Cardiac muscle cell (in vitro differentiated cells and primary cell): Measurements from ENCODE around the gene OPN1SW. TPM values are rescaled to one million over a fixed set of nuclear protein-coding genes. Genes with fewer than 3 reads are reported as not detected.

ENCODE experiments used
- DNase-seq, 2 donors: peaks; one replicate each; pipeline versions ENCODE4 v3.0.0 to v3.0.0-alpha.2; 2010 to 2017; ENCODE audit warnings: low read depth in 1 of 2, low spot score in 1 of 2
- H3K27ac ChIP-seq: fragments of 200-600 bp; sonication (generic); 2 replicates; pipeline ENCODE4 v1.5.1; 2016
- H3K27me3 ChIP-seq: fragments of 200-600 bp; sonication (generic); 2 replicates; pipeline ENCODE4 v1.6.0; 2016; ENCODE audit warnings: control low read depth
- H3K36me3 ChIP-seq: fragments of 200-600 bp; sonication (generic); 2 replicates; pipeline ENCODE4 v1.5.1; 2016; ENCODE audit warnings: control low read depth
- H3K4me1 ChIP-seq: fragments of 200-600 bp; sonication (generic); 2 replicates; pipeline ENCODE4 v1.8.1; 2017; ENCODE audit warnings: low read depth, mild to moderate bottlenecking, mixed run types
- H3K4me3 ChIP-seq: fragments of 200-600 bp; sonication (generic); 2 replicates; pipeline ENCODE4 v1.5.1; 2016; ENCODE audit warnings: mild to moderate bottlenecking
- H3K9me3 ChIP-seq: fragments of 200-600 bp; sonication (generic); 2 replicates; pipeline ENCODE4 v1.5.1; 2017; ENCODE audit warnings: low read depth, mild to moderate bottlenecking, control low read depth
- polyA plus RNA-seq: library from polyadenylated mRNA; unstranded; fragments of >200 nt; fragmentation: Nextera tagmentation; extraction: Ambion mirVana; gene quantifications from 2 replicates; pipeline ENCODE4 v1.2.1, GENCODE V29; 2016
- total RNA-seq: library from RNA; depleted of rRNA; stranded (reverse); fragments of >200 nt; gene quantifications from 2 replicates; pipeline ENCODE4 v1.2.3, GENCODE V29; 2016
- TF ChIP-seq, protein P1 (sequence below): IDR thresholded peaks from 2 replicates; pipeline ENCODE4 v1.5.1; 2012; ENCODE audit warnings: low read depth, mild to moderate bottlenecking, low read length

Gene OPN1SW
- total and polyA plus RNA-seq, 2 experiments from 2014 or later: 2.1 TPM; not detected in 1

DNA sequence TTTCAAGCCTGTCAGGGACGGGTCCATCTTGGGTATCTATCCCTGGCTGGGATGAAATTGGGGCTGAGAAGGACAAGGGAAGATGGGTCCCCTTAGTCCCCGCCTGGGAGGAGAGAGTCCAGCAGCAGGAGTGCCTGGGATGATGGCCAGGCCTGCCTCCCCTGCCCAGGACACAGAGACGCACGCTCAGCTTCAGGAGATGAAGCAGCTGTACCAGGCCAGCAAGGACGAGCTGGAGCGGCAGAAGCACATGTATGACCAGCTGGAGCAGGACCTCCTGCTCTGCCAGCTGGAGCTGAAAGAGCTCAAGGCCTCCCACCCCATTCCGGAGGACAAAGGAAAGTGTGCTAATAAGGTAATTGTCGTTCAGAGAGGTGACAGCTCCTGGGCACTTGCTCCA, 31.6 kb upstream of the OPN1SW start:
- H3K27ac ChIP-seq: no peak overlapping the region
- no peaks in the 10 kb centered on the region for H3K27me3 ChIP-seq
- DNase-seq: no peak
- no peak overlapping the region for H3K4me3 ChIP-seq
- peaks cover 4% of the 10 kb centered on the region for H3K36me3 ChIP-seq
- peaks cover 2% of the 10 kb centered on the region for H3K4me1 ChIP-seq
- TF ChIP-seq, protein P1, sequence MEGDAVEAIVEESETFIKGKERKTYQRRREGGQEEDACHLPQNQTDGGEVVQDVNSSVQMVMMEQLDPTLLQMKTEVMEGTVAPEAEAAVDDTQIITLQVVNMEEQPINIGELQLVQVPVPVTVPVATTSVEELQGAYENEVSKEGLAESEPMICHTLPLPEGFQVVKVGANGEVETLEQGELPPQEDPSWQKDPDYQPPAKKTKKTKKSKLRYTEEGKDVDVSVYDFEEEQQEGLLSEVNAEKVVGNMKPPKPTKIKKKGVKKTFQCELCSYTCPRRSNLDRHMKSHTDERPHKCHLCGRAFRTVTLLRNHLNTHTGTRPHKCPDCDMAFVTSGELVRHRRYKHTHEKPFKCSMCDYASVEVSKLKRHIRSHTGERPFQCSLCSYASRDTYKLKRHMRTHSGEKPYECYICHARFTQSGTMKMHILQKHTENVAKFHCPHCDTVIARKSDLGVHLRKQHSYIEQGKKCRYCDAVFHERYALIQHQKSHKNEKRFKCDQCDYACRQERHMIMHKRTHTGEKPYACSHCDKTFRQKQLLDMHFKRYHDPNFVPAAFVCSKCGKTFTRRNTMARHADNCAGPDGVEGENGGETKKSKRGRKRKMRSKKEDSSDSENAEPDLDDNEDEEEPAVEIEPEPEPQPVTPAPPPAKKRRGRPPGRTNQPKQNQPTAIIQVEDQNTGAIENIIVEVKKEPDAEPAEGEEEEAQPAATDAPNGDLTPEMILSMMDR: no peak
- no peaks in the 10 kb centered on the region for H3K9me3 ChIP-seq

DNA sequence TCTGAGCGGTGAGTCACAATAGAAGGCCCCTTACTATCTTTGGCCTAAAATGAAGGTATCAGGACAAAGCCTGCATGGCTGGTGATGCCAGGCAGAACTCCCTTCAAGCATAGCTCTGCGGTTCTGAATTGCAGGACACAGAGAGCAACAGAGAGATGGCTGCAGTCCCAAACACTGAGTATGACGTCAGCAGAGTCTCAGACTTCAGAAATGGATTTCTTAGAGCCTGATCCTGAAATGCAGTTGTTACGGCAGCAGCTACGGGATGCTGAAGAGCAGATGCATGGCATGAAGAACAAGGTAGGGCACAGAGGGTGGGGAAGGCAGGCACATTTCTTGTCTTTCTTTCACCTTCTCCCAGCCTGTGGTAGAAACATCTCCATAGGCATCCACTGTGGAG, 29.6 kb upstream of the OPN1SW start:
- H3K4me3 ChIP-seq: no peak overlapping the region
- no peaks in the 10 kb centered on the region for H3K9me3 ChIP-seq
- TF ChIP-seq, protein P1: no peak
- no peaks in the 10 kb centered on the region for H3K4me1 ChIP-seq
- no peak overlapping the region for H3K27ac ChIP-seq
- peaks cover 4% of the 10 kb centered on the region for H3K36me3 ChIP-seq
- no peaks in the 10 kb centered on the region for H3K27me3 ChIP-seq
- no peak for DNase-seq

DNA sequence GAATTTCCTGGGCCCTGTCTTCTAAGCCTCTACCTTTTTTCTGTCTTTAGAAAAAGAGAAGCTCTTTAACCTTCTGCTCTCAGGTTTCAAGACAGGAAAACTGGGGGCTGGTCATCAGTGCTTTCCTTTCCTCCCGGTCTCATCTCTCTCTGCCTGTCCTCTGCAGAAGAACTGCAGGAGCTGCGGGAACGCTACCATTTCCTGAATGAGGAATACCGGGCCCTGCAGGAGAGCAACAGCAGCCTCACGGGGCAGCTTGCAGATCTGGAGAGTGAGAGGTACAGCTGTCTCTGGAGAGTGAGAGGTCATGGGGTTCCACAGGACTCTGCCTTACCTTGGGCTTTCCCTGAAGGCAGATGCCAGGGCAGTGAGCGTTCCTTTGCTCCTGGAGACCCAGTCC, 28.9 kb upstream of the OPN1SW start:
- Histone ChIP-seq H3K27ac (no peak overlapping the region), H3K27me3 (no peaks in the 10 kb centered on the region)
- DNase-seq: no peak

DNA sequence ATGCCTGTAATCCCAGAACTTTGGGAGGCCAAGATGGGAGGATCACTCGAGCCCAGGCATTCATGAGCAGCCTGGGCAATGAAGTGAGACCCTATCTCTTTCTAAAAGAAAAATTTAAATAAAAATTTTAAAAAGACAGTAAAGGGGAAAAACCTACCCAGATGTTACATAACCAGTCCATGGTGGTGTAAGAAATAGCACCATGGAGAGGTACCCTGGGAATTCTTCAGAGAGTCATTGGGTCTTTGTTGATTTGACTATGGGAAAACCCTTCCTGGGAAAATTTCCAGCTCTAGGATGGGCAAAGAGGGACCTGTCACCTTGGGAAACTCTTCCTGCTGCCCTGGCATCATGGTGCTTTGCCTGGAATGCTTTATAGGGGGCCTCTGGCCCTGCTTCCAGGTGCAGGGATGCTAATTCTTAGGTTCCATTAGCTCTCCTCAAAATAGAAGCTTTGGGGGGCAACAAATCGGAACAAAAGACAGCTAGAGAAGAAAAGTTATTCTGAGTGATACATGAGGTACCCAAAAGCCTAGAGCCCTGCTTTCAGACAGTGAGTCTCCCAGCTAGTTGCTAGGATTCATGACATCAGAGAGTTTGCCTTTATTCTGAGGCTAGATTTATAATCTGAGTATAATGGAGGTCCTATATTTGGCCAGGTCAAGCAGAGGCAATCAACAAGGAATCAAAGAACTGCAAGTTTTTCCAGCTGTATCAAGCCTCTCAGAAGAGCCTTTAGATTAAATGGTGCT, 26.2 kb upstream of the OPN1SW start:
- Histone ChIP-seq H3K27ac (no peak overlapping the region), H3K9me3 (no peaks in the 10 kb centered on the region), H3K4me3 (no peak overlapping the region), H3K4me1 (no peaks in the 10 kb centered on the region), H3K36me3 (peaks cover 7% of the 10 kb centered on the region), H3K27me3 (no peaks in the 10 kb centered on the region)
- TF ChIP-seq, protein P1: no peak
- no peak for DNase-seq

More for the DNA sequence above, 28.9 kb upstream of the OPN1SW start:
- no peaks in the 10 kb centered on the region for H3K4me1 ChIP-seq
- no peak overlapping the region for H3K4me3 ChIP-seq
- TF ChIP-seq, protein P1: no peak
- H3K36me3 ChIP-seq: peaks cover 7% of the 10 kb centered on the region
- H3K9me3 ChIP-seq: no peaks in the 10 kb centered on the region

DNA sequence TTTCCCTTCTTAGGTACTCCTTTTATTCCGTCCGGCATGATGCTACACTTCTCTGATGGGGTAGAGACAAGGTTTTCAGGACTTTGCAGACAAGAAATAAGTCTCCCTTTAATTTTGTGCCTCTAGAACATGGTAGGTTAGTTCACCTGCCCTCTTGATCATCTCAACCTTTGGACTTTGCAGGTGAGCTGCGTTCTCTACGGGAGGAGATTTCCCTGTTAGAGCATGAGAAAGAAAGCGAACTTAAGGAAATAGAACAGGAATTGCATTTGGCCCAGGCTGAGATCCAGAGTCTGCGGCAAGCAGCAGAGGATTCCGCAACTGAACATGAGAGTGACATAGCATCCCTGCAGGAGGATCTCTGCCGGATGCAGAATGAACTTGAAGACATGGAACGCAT, 25.4 kb upstream of the OPN1SW start:
- TF ChIP-seq, protein P1: no peak
- Histone ChIP-seq H3K9me3 (no peaks in the 10 kb centered on the region), H3K27ac (no peak overlapping the region), H3K36me3 (peaks cover 4% of the 10 kb centered on the region), H3K4me3 (no peak overlapping the region), H3K4me1 (no peaks in the 10 kb centered on the region), H3K27me3 (no peaks in the 10 kb centered on the region)
- no peak for DNase-seq
